ENCODE measurements around the gene RCSD1.
A peak's percentile ranks its signal among the peaks of the same experiment; 100 is the strongest.

The RCSD1 gene

DNA sequence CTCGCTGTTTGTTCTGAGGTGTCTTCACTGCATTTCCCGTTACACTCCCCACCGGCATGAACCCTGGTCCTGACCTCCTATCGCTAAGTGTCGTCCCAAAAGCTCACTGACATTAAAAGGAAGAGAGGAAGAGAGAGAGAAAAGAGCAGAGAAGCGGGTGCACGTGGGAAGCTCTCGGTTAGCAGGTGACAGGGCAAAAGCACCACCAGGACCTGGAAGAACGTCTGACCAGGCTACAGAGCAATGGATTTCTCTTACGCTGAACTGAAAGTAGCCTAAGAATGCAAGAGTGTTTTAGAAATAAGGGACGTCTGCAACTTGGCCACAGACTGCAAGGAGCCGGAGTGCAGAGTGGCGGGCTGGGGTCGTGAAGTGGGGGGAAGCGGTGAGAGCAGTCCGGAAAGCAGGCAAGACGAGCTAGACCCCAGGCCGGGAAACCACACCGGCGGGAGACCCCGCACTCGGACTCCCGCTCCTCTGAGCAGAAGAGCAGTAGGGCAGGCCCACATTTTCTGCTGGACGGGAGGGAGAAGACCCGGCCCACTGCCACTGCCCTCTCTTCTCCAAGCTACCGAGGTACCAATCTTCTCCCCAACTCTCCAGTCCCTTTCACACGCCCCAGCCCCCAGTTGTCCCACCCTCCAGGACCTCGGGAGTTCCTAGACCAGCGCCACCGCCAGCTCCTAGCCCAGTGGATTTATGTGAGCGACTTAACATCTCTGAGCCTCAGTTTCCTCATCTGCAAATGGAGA is 83.5 kb downstream of the RCSD1 start:
- no peaks in the 10 kb centered on the region for H3K36me3 ChIP-seq (ENCODE audit: insufficient read depth, low read length)
- ATAC-seq (ENCODE audit: insufficient read depth, low read depth) (no peak), DNase-seq (peak; percentile 25)
- peak overlapping the region; percentile 78 for H3K9ac ChIP-seq (ENCODE audit: low read depth, low read length)
- peaks cover 27% of the 10 kb centered on the region for H3K4me1 ChIP-seq (ENCODE audit: insufficient read depth, low read length)
- H3K9me3 ChIP-seq (ENCODE audit: insufficient read depth, low read length, severe bottlenecking): no peaks in the 10 kb centered on the region
- H3K79me2 ChIP-seq (ENCODE audit: insufficient read depth, low read length): no peaks in the 10 kb centered on the region
- peak overlapping the region; percentile 97 for H3K4me2 ChIP-seq (ENCODE audit: insufficient read depth, low read length)
- TF ChIP-seq EZH2 (IDR thresholded peaks at IDR 0.05; ENCODE audit: borderline replicate concordance, low read depth, low read length, severe bottlenecking): no peak
- TF ChIP-seq, protein P1, sequence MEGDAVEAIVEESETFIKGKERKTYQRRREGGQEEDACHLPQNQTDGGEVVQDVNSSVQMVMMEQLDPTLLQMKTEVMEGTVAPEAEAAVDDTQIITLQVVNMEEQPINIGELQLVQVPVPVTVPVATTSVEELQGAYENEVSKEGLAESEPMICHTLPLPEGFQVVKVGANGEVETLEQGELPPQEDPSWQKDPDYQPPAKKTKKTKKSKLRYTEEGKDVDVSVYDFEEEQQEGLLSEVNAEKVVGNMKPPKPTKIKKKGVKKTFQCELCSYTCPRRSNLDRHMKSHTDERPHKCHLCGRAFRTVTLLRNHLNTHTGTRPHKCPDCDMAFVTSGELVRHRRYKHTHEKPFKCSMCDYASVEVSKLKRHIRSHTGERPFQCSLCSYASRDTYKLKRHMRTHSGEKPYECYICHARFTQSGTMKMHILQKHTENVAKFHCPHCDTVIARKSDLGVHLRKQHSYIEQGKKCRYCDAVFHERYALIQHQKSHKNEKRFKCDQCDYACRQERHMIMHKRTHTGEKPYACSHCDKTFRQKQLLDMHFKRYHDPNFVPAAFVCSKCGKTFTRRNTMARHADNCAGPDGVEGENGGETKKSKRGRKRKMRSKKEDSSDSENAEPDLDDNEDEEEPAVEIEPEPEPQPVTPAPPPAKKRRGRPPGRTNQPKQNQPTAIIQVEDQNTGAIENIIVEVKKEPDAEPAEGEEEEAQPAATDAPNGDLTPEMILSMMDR (IDR thresholded peaks at IDR 0.05; ENCODE audit: borderline replicate concordance, extremely low read depth, low read length, poor library complexity, severe bottlenecking): no peak
- no peaks in the 10 kb centered on the region for H4K20me1 ChIP-seq (ENCODE audit: insufficient read depth, low read length)
- H3K27me3 ChIP-seq (ENCODE audit: insufficient read depth, low read length, poor library complexity): no peaks in the 10 kb centered on the region
- peak overlapping the region; percentile 98 for H2AFZ ChIP-seq (ENCODE audit: low read depth, low read length)
- peak overlapping the region; percentile 99 for H3K27ac ChIP-seq (ENCODE audit: low read length)
- H3K4me3 ChIP-seq (ENCODE audit: low read depth in 1 of 2, low read length in 2 of 2): peak overlapping the region; percentile 46 to 93

DNA sequence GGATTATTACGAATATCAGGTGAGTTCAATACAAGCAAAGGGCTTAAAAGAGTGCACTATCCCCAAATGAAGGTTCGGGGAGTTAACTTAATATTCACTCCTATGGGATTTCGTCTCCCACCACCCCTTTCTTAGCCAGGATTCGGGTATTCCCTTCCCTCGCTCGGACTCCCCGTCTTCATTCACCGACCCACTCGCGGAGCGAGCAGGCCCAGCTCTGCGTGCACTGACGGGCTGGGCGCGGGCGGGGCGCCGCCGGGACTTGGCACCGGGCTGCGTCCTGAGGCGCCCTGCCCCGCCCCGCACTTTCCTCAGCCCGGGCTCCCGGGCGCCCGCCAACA is 84.0 kb downstream of the RCSD1 start:
- H2AFZ ChIP-seq (ENCODE audit: low read depth, low read length): peak overlapping the region; percentile 98
- peak overlapping the region; percentile 99 for H3K27ac ChIP-seq (ENCODE audit: low read length)
- ATAC-seq (ENCODE audit: insufficient read depth, low read depth): peak; percentile 82
- no peaks in the 10 kb centered on the region for H3K27me3 ChIP-seq (ENCODE audit: insufficient read depth, low read length, poor library complexity)
- peak overlapping the region; percentile 78 for H3K9ac ChIP-seq (ENCODE audit: low read depth, low read length)
- H3K36me3 ChIP-seq (ENCODE audit: insufficient read depth, low read length): no peaks in the 10 kb centered on the region
- no peaks in the 10 kb centered on the region for H3K9me3 ChIP-seq (ENCODE audit: insufficient read depth, low read length, severe bottlenecking)
- peak overlapping the region; percentile 46 to 93 for H3K4me3 ChIP-seq (ENCODE audit: low read depth in 1 of 2, low read length in 2 of 2)
- no peak for TF ChIP-seq EZH2 (IDR thresholded peaks at IDR 0.05; ENCODE audit: borderline replicate concordance, low read depth, low read length, severe bottlenecking)
- TF ChIP-seq, protein P1 (IDR thresholded peaks at IDR 0.05; ENCODE audit: borderline replicate concordance, extremely low read depth, low read length, poor library complexity, severe bottlenecking): no peak
- DNase-seq: no peak
- peaks cover 27% of the 10 kb centered on the region for H3K4me1 ChIP-seq (ENCODE audit: insufficient read depth, low read length)
- H3K79me2 ChIP-seq (ENCODE audit: insufficient read depth, low read length): no peaks in the 10 kb centered on the region
- no peaks in the 10 kb centered on the region for H4K20me1 ChIP-seq (ENCODE audit: insufficient read depth, low read length)
- H3K4me2 ChIP-seq (ENCODE audit: insufficient read depth, low read length): peak overlapping the region; percentile 97

DNA sequence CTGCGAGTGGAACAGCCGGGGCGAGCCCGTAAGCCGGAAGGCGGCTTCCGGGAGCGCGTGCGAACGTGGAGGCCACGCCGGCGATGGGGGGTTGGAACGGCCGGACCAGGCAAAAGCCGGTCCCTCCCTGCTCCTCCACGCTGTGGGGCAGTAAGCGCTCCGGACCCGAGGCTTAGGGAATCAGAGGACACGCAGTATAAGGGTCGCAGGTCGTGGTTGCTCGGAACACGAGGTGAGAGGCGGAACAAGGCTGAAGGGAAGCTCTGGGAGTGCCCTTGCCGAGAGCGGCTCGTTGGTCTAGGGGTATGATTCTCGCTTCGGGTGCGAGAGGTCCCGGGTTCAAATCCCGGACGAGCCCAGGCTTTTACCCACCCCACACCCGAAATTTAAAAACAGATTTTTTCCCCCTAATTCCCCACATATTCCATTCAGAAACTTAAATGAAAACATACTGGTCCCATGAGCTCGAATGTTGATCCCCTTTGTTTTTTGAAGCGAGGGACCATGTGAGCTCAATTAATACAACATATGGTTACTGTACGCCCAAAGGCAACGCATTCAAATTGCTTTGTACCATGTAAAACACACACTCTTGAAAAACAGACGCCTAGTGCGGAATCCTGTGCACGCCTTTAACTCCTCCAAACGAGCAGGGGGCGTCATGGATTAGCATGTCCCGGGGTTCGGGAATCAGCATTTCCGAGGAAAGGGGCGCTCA is 84.6 kb downstream of the RCSD1 start:
- Histone ChIP-seq H3K4me1 (ENCODE audit: insufficient read depth, low read length) (peaks cover 27% of the 10 kb centered on the region), H4K20me1 (ENCODE audit: insufficient read depth, low read length) (no peaks in the 10 kb centered on the region), H3K4me2 (ENCODE audit: insufficient read depth, low read length) (peak overlapping the region; percentile 97), H3K9me3 (ENCODE audit: insufficient read depth, low read length, severe bottlenecking) (no peaks in the 10 kb centered on the region), H3K27me3 (ENCODE audit: insufficient read depth, low read length, poor library complexity) (no peaks in the 10 kb centered on the region), H3K79me2 (ENCODE audit: insufficient read depth, low read length) (no peaks in the 10 kb centered on the region), H2AFZ (ENCODE audit: low read depth, low read length) (peak overlapping the region; percentile 98), H3K36me3 (ENCODE audit: insufficient read depth, low read length) (no peaks in the 10 kb centered on the region), H3K27ac (ENCODE audit: low read length) (peak overlapping the region; percentile 99), H3K4me3 (ENCODE audit: low read depth in 1 of 2, low read length in 2 of 2) (peak overlapping the region; percentile 46 to 93), H3K9ac (ENCODE audit: low read depth, low read length) (peak overlapping the region; percentile 78)
- DNase-seq (peak; percentile 87), ATAC-seq (ENCODE audit: insufficient read depth, low read depth) (peak; percentile 55)
- TF ChIP-seq, protein P1 (IDR thresholded peaks at IDR 0.05; ENCODE audit: borderline replicate concordance, extremely low read depth, low read length, poor library complexity, severe bottlenecking): peak; percentile 41
- no peak for TF ChIP-seq EZH2 (IDR thresholded peaks at IDR 0.05; ENCODE audit: borderline replicate concordance, low read depth, low read length, severe bottlenecking)
